Natural killer cell treated with Interleukin-12 subunit alpha and Interleukin-12 subunit beta and Interleukin-15 and Interleukin-18, amount 100 ng/mL, for 72 hours (primary cell): Measurements from ENCODE around the gene MERTK. TPM values are rescaled to one million over a fixed set of nuclear protein-coding genes. Genes with fewer than 3 reads are reported as not detected.
"Not testable (repeated sequence)": the region's sequence is repeated elsewhere in the genome, so short reads cannot be mapped to it uniquely, and the experiment has no call there.

Experiments
- ATAC-seq, 2 donors: fragments of 150-1000 bp; cut with Tn5 transposase in 1 of 2; sonication (Bioruptor Pico), chemical (Tn5 transposase) in 1 of 2; 2 replicates each; pipeline ENCODE4 v1.10.0; 2021
- DNase-seq: peaks from one replicate; pipeline ENCODE4 v3.0.0; 2022; ENCODE audit warnings: low spot score
- H3K27ac Mint-ChIP-seq, 2 donors: 1 replicate in 1 of 2; 2 replicates in 1 of 2; pipeline ENCODE4 v1.8.0; 2022; ENCODE audit warnings: mixed read lengths in 2 of 2, mild to moderate bottlenecking in 1 of 2, moderate library complexity in 1 of 2
- H3K27me3 Mint-ChIP-seq, 2 donors: 1 replicate in 1 of 2; 2 replicates in 1 of 2; pipeline ENCODE4 v1.8.0; 2022; ENCODE audit warnings: mixed read lengths in 2 of 2
- H3K36me3 Mint-ChIP-seq: one replicate; pipeline ENCODE4 v1.8.0; 2022; ENCODE audit warnings: mixed read lengths
- H3K4me1 Mint-ChIP-seq, 2 donors: 1 replicate in 1 of 2; 2 replicates in 1 of 2; pipeline ENCODE4 v1.8.0; 2022; ENCODE audit warnings: low read depth in 2 of 2, mixed read lengths in 2 of 2, mild to moderate bottlenecking in 1 of 2
- H3K4me3 Mint-ChIP-seq: one replicate; pipeline ENCODE4 v1.8.0; 2022; ENCODE audit warnings: mixed read lengths
- H3K9me3 Mint-ChIP-seq: 2 replicates; pipeline ENCODE4 v1.8.0; 2022; ENCODE audit warnings: mixed read lengths
- total RNA-seq, 2 donors: library from RNA; stranded (reverse); gene quantifications; one replicate each; pipeline ENCODE4 v1.2.3, GENCODE V29; 2022

Gene MERTK
- total RNA-seq, 2 donors from 2014 or later = 0.40 to 0.67 TPM

DNA sequence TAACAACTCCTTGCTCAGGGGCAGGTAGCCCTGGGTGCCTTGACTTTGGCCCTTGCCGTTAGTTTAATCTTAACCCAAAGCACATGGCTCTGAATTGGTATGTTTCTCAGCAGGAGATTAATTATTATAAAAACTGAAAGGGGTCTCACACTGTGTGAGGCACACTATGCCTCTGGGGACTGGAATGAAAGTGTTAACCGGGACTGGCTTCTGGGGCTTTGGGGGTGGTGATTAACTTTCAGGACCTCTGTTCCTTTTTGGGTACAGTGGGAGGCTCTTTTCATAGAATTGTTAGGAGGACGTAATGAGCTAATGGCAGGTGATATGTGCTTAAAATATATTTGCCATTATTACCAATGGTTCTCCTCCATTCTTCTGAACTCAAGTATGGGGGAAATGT is 5.1 kb downstream of the MERTK start:
- ATAC-seq = no peak
- H3K4me3 Mint-ChIP-seq = no peak overlapping the region
- DNase-seq = no peak
- no peak overlapping the region for H3K27ac Mint-ChIP-seq
- H3K4me1 Mint-ChIP-seq = peaks cover 0 to 9% of the 10 kb centered on the region in 2 donors
- H3K9me3 Mint-ChIP-seq = no peaks in the 10 kb centered on the region
- H3K27me3 Mint-ChIP-seq = peaks cover 0 to 6% of the 10 kb centered on the region in 2 donors
- H3K36me3 Mint-ChIP-seq = no peaks in the 10 kb centered on the region

DNA sequence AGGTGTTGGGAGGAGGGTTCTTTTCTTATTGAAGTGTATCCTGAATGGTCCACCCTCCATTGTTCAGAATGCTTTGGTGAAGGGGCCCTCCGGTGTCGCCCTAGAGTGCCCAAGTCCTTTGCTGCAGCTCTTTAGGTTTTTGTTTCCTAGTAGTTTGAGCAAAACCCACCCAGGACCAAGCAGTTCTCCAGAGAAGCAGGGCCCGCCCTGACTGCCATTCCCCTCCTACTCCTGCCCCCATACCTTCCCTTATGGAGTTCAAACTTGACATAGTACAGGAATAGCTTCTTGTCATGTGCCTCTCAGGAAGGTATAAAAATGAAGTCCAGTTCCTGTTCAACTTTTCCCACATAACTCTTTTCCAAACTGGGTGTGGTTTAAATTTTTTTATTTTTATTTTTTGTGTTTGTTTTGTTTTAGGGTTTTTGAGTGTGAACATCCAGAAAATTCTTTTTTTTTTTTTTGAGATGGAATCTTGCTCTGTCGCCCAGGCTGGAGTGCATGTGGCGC is 5.6 kb downstream of the MERTK start:
- Mint-ChIP-seq H3K27ac (no peak overlapping the region), H3K4me3 (no peak overlapping the region), H3K9me3 (no peaks in the 10 kb centered on the region), H3K27me3 (peaks cover 0 to 6% of the 10 kb centered on the region in 2 donors), H3K36me3 (no peaks in the 10 kb centered on the region), H3K4me1 (peaks cover 0 to 9% of the 10 kb centered on the region in 2 donors)
- DNase-seq (no peak), ATAC-seq (no peak)

DNA sequence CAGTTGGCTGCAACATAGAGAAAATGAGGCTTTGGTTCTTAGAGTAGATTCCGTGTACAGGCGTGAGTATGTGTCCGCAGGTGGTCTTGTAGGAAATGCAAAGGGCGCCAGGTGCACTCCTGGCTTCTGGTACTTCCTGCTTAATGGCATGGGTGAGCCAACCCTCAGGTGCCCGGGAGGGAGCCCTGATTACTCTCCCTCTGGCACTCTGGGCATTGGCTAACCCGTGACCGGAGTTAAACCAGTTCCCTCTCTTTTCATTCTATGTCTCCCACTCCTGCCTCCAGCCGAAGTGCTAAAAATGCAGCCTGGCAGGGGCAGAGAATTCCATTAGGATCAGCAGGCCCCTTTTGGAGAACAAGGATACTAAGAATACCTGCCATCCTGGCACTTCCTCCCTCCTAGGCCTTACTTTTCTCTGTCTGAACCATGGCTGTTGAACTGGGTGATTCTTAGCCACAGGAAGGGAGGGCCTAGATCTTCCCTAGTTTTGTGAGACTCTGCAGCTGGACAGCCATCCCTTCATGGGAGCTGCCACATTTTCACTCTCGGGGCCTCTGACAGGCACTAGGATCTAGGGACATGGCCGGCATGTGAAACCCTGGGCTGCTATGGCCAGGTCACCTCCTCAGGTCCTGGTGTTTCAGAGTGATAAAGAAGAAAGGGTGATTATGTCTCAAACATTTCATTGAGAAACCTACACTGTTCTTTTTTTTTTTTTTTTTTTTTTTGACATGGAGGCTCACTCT is 6.5 kb downstream of the MERTK start:
- H3K27ac Mint-ChIP-seq = no peak overlapping the region
- H3K9me3 Mint-ChIP-seq = no peaks in the 10 kb centered on the region
- ATAC-seq = no peak
- H3K4me3 Mint-ChIP-seq = no peak overlapping the region
- peaks cover 0 to 6% of the 10 kb centered on the region in 2 donors for H3K27me3 Mint-ChIP-seq
- H3K4me1 Mint-ChIP-seq = peaks cover 0 to 9% of the 10 kb centered on the region in 2 donors
- DNase-seq = no peak
- no peaks in the 10 kb centered on the region for H3K36me3 Mint-ChIP-seq

DNA sequence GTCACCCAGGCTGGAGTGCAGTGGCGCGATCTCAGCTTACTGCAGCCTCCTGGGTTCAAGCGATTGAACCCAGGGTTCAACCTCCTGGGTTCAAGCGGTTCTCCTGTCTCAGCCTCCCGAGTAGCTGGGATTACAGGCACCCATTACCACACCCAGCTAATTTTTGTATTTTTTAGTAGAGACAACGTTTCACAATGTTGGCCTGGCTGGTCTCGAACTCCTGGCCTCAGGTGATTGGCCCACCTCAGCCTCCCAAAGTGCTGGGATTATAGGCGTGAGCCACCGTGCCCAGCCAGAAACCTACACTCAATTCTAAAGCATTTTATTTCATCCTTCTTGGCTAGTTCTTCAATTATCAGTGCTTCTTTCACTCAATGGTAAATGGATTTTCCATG is 7.1 kb downstream of the MERTK start:
- ATAC-seq, H3K36me3 Mint-ChIP-seq, DNase-seq, H3K9me3 Mint-ChIP-seq, H3K4me3 Mint-ChIP-seq, H3K27ac Mint-ChIP-seq, H3K4me1 Mint-ChIP-seq, H3K27me3 Mint-ChIP-seq: not testable (repeated sequence)

DNA sequence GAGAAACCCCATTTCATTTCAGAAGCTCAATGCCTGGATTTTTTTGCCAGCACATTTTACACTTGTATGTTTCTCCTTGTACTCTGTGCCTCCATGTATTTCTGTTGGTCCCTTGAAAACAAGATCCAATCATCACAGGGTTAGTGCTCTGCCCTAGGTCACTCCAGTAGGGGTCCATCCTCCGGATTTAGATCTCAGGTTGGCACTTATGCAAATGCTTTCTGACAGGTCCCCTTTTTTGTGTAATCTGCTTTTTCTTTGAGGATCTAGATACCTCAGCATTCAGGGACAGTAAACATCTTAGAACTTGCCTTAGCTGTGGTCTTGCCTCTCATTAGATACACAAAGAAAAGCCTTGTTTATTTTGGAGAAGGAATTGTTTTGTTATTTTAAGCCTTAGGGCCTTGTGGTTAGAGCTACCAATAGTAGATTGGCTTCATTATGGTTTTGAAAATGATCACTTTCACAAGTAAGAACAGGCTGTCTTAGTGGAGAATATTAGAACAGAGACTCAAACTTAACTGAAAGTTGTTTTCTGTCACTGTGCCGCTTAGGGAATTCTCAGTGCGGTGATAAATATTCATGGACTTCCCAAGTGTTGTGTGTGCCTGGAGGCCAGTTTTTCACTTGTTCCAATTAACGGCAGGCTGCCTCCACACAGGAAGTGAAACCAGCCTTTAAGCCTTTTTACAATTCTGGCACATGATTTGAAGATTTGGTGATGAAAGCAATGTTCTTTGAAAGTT is 7.8 kb downstream of the MERTK start:
- Mint-ChIP-seq H3K27ac (no peak overlapping the region), H3K4me1 (peaks cover 0 to 9% of the 10 kb centered on the region in 2 donors), H3K4me3 (no peak overlapping the region), H3K9me3 (no peaks in the 10 kb centered on the region), H3K36me3 (no peaks in the 10 kb centered on the region), H3K27me3 (no peaks in the 10 kb centered on the region)
- no peak for ATAC-seq
- no peak for DNase-seq

DNA sequence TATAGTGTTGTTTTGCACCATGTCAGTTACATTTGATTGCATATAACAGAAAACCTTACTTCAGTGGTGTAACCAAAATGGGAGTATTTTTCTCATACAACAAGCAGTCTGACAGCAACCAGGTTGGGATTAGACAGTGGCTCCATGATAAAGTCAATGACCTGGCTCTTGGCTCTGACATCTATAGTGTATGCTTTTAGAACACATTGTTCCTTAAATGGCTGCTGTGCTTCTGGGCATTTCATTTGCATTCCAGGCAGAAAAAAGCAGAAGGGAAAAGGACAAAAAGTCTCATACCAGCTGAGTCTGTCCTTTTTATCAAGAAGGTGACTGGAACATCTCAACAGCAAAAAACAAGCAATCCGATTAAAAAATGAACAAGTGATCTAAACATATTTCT is 10.2 kb downstream of the MERTK start:
- Mint-ChIP-seq H3K27ac (no peak overlapping the region), H3K27me3 (no peaks in the 10 kb centered on the region), H3K36me3 (no peaks in the 10 kb centered on the region), H3K9me3 (no peaks in the 10 kb centered on the region), H3K4me1 (peaks cover 0 to 9% of the 10 kb centered on the region in 2 donors), H3K4me3 (no peak overlapping the region)
- DNase-seq (no peak), ATAC-seq (no peak)

DNA sequence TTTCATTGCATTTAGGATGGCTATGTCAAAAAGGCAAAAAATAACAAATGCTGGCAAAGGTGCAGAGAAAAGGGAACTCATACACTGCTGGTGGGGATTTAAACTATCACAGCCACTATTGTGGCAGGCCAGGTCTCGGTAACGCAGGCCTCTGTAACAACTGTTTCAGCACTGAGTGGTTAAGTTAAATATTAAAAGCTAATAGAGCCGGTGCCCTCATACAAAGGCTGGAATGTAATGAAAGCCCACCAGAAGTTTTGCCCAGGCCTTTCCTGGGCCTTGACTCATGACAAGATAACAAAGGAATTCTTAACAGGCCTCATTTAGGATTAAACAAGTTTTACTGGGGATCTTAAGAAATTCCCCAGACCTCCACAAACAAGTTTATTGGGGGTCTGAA is 10.7 kb downstream of the MERTK start:
- DNase-seq = no peak
- Mint-ChIP-seq H3K9me3 (no peaks in the 10 kb centered on the region), H3K27me3 (no peaks in the 10 kb centered on the region), H3K4me1 (peaks cover 0 to 9% of the 10 kb centered on the region in 2 donors), H3K27ac (no peak overlapping the region), H3K36me3 (no peaks in the 10 kb centered on the region), H3K4me3 (no peak overlapping the region)
- no peak for ATAC-seq

DNA sequence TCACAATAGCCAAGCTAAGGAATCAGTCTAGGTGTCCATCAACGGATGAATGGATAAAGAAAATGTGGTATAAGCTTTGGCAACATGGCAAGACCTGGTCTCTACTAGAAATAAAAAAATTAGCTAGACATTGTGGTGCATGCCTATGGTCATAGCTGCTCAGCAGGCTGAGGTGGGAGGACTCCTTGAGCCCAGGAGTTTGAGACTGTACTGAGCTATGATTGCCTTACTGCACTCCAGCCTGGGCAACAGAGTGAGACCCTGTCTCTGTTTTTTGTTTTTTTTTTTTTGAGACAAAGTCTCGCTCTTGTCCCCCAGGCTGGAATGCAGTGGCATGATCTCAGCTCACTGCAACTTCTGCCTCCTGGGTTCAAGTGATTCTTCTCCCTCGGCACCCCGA is 11.6 kb downstream of the MERTK start:
- not testable (repeated sequence) for H3K4me1 Mint-ChIP-seq, ATAC-seq, H3K27ac Mint-ChIP-seq, DNase-seq, H3K27me3 Mint-ChIP-seq, H3K9me3 Mint-ChIP-seq, H3K4me3 Mint-ChIP-seq, H3K36me3 Mint-ChIP-seq

DNA sequence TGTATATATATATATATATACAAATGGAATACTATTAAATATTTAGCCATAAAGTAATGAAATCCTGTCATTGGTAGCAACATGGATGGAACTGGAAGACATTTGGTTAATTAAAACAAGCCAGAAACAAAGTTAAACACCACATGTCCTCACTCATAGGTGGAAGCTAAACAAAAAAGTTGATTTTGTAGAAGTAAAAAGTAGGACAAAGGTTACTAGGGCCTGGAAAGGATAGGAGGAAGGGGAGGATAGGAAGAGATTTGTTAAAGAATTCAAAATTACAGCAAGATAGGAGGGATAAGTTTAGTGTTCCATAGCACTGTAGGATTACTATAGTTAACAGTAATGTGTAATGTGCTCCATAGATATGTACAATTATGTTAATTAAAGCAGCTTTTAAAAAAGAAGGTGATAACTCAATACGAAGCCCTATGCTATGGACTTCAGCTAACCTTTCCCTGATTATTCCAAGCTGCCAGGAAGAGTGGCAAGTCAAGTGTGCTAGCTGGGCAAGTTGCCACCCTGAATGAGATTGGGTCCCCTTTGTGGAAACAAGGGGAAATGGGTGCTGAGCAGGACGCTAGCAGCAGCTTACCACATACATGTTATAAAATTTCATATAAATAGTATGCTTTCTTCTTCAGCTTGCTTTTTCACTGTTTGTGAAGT is 12.3 kb downstream of the MERTK start:
- peaks cover 0 to 9% of the 10 kb centered on the region in 2 donors for H3K4me1 Mint-ChIP-seq

DNA sequence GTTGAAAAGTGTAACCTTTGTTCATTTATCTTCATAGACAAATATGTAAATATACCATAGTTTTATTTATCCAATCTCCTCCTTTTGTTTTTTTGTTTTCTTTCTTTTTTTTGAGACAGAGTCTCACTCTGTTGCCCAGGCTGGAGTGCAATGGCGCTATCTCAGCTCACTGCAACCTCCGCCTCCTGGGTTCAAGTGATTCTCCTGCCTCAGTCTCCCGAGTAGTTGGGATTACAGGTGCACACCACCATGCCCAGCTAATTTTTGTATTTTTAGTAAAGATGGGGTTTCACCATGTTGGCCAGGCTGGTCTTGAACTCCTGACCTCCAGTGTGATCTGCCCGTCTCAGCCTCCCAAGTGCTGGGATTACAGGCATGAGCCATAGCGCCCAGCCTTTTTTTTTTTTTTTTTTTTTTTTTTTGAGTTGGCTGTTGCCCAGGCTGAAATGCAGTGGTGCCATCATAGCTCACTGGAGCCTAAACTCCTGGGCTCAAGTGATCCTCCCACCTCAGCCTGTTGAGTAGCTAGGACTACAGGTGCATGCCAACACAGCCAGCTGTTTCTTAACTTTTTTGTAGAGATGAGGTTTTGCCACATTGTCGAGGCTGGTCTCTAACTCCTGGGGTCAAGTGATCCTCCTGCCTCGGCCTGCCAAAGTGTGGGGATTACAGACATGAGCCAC is 13.0 kb downstream of the MERTK start:
- not testable (repeated sequence) for H3K4me1 Mint-ChIP-seq, H3K27me3 Mint-ChIP-seq, H3K36me3 Mint-ChIP-seq, H3K27ac Mint-ChIP-seq, DNase-seq, H3K4me3 Mint-ChIP-seq, H3K9me3 Mint-ChIP-seq, ATAC-seq

More for the DNA sequence above, 12.3 kb downstream of the MERTK start:
- Mint-ChIP-seq H3K27ac (no peak overlapping the region), H3K27me3 (no peaks in the 10 kb centered on the region), H3K36me3 (no peaks in the 10 kb centered on the region), H3K4me3 (no peak overlapping the region), H3K9me3 (no peaks in the 10 kb centered on the region)
- ATAC-seq (no peak), DNase-seq (no peak)

DNA sequence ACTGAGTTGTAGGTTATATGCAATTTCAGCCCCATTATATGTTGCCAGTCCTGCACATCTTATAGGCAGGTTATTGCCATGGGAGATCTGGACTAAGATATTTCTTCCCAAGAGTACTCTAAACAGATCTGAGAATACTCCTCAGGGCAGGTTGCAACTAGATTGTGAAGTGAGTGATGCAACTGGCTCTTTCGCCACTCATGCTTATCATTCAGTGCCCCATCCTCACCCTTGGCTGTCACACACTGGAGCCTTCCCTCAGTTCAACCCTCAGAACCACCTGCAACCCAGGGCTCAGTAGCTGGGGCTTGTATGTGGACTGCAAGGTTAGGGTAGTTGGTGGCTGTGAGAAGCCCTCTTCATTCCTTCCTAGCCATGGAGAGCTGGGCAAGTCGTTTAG is 14.1 kb downstream of the MERTK start:
- no peak overlapping the region for H3K27ac Mint-ChIP-seq
- no peak overlapping the region for H3K4me3 Mint-ChIP-seq
- DNase-seq = no peak
- no peaks in the 10 kb centered on the region for H3K9me3 Mint-ChIP-seq
- no peaks in the 10 kb centered on the region for H3K4me1 Mint-ChIP-seq
- no peaks in the 10 kb centered on the region for H3K36me3 Mint-ChIP-seq
- ATAC-seq = no peak
- H3K27me3 Mint-ChIP-seq = peaks cover 0 to 2% of the 10 kb centered on the region in 2 donors

DNA sequence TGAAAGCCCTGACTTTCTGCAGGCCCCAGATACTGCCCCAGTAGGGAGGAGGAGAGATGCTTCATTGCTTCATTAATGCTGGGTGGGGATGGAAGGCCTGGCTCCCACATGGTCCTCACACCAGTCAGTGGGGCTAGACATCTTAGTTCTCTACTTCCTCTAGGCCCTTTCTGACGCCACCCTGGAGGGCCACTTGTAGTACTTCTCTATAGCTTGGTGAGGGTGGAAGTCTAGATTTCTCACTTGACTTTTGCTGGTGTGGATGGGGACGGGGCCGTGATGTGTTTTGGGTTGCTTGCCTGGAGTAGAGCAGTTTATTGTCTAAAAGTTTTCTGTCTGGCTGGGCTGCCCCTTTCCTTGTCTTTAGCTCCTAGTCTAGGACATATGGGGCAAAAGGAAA is 18.7 kb downstream of the MERTK start:
- no peak overlapping the region for H3K4me3 Mint-ChIP-seq
- H3K36me3 Mint-ChIP-seq = no peaks in the 10 kb centered on the region
- DNase-seq (no peak), ATAC-seq (peak in 1 of 2 donors; percentile 24)
- H3K9me3 Mint-ChIP-seq = no peaks in the 10 kb centered on the region
- peaks cover 0 to 2% of the 10 kb centered on the region in 2 donors for H3K27me3 Mint-ChIP-seq
- H3K4me1 Mint-ChIP-seq = no peaks in the 10 kb centered on the region
- H3K27ac Mint-ChIP-seq = no peak overlapping the region

DNA sequence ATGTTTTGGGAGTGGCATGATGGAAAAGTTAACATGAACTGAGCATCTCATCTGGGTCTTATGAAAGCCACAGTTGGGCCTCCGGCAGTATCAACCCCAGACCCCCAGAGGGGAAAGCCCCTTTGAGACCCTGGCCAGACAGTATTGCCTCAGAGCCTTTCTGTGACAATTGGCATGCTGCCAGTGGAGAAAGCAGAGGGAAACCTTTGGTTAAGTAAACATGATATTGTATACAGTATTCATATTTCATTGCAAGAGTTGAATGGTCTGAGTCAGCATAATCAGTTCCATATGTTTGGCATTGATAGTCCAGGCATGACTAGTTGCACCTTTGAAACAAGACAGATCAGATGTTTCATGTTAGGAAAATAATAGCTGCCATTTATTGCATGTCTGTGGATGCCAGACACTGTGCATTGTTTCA is 20.0 kb downstream of the MERTK start:
- Mint-ChIP-seq H3K9me3 (no peaks in the 10 kb centered on the region), H3K36me3 (no peaks in the 10 kb centered on the region), H3K27me3 (peaks cover 0 to 2% of the 10 kb centered on the region in 2 donors), H3K4me1 (no peaks in the 10 kb centered on the region), H3K27ac (no peak overlapping the region), H3K4me3 (no peak overlapping the region)
- DNase-seq (no peak), ATAC-seq (no peak)
